Panc1 (cell line): ENCODE data around the gene SORL1. TPM values are rescaled to one million over a fixed set of nuclear protein-coding genes. Genes with fewer than 3 reads are reported as not detected.

Experiments
- ATAC-seq: fragments of 200-7000 bp; cut with Tn5 transposase; 2 replicates; pipeline ENCODE4 v1.9.1; 2020; ENCODE audit warnings: mild to moderate bottlenecking, moderate library complexity
- BruUV-seq: library from RNA; stranded (reverse); fragments of 400-500 nt; replicated peaks from 2 replicates; lab custom pipeline; 2021; lab: Mats Ljungman, UMichigan
- CTCF ChIA-PET: fragments of 300-600 bp; sonication (Branson Sonifier 250); formaldehyde crosslinking; loops from one replicate; lab custom pipeline; 2022; ENCODE audit warnings: antibody characterized with exemption; lab: Charles Lee
- POLR2A ChIA-PET: fragments of 300-600 bp; sonication (Branson Sonifier 250); formaldehyde crosslinking; loops from one replicate; lab custom pipeline; 2022; ENCODE audit warnings: antibody characterized with exemption; lab: Charles Lee
- DNase-seq: peaks from one replicate; pipeline ENCODE4 v3.0.0-alpha.2; 2010; ENCODE audit warnings: low read depth, low spot score
- H3K27ac ChIP-seq: 2 replicates; pipeline ENCODE4 v1.5.1; 2011; ENCODE audit warnings: mild to moderate bottlenecking, low read length, inconsistent platforms
- H3K27me3 ChIP-seq: fragments of 200-500 bp; sonication (Bioruptor generic); 2 replicates; pipeline ENCODE4 v1.6.0; 2014; ENCODE audit warnings: low read length, inconsistent platforms; ENCODE audit not compliant: control insufficient read depth, insufficient read depth
- H3K36me3 ChIP-seq: fragments of 200-500 bp; sonication (Bioruptor generic); 2 replicates; pipeline ENCODE4 v1.5.1; 2014; ENCODE audit warnings: inconsistent platforms, mild to moderate bottlenecking, low read length, moderate library complexity; ENCODE audit not compliant: control insufficient read depth, insufficient read depth
- H3K4me1 ChIP-seq: 2 replicates; pipeline ENCODE4 v1.5.1; 2011; ENCODE audit warnings: inconsistent platforms, mild to moderate bottlenecking, low read length, moderate library complexity; ENCODE audit not compliant: control insufficient read depth, insufficient read depth
- H3K4me3 ChIP-seq, 2 experiments: 2 replicates each; pipeline ENCODE4 v1.5.1; 2011 to 2012; ENCODE audit warnings: low read depth in 2 of 2, low read length in 2 of 2, mild to moderate bottlenecking in 2 of 2, inconsistent platforms in 1 of 2, moderate library complexity in 1 of 2
- H3K9me3 ChIP-seq: fragments of 200-500 bp; sonication (Bioruptor generic); 2 replicates; pipeline ENCODE4 v1.5.1; 2014; ENCODE audit warnings: low read depth, mild to moderate bottlenecking, inconsistent platforms, low read length, moderate library complexity; ENCODE audit not compliant: control insufficient read depth, insufficient read depth
- POLR2AphosphoS5 ChIP-seq: IDR thresholded peaks from 2 replicates; pipeline ENCODE4 v1.6.1; 2012; ENCODE audit warnings: mild to moderate bottlenecking, low read depth, low read length, moderate library complexity
- SIN3A ChIP-seq: IDR thresholded peaks from 2 replicates; pipeline ENCODE4 v1.6.1; 2012; ENCODE audit warnings: low read depth, mild to moderate bottlenecking, low read length, moderate library complexity, borderline replicate concordance; ENCODE audit not compliant: insufficient read depth
- TCF7L2 ChIP-seq: IDR thresholded peaks from 2 replicates; pipeline ENCODE4 v1.6.1; 2011; ENCODE audit warnings: mild to moderate bottlenecking, low read depth, low read length, inconsistent platforms
- in situ Hi-C: cut with HindIII; loops from 2 replicates; pipeline ENCODE4 v1.10.0; 2016; ENCODE audit warnings: low sequenced_read_pairs, low pct_unique_long_range_greater_than_20kb
- intact Hi-C: fragments of 100-400 bp; cut with micrococcal nuclease; formaldehyde crosslinking; loops from one replicate; pipeline ENCODE4 v1.10.0; 2022; ENCODE audit not compliant: unreplicated experiment
- total RNA-seq: library from RNA; stranded (reverse); gene quantifications from one replicate; pipeline ENCODE4 v1.2.1, GENCODE V29; 2021; ENCODE audit not compliant: unreplicated experiment
- TF ChIP-seq, protein P1 (sequence below), 2 experiments: IDR thresholded peaks; 2 replicates each; pipeline ENCODE4 v1.6.1; 2011 to 2012; ENCODE audit warnings: low read depth in 2 of 2, control low read depth in 1 of 2, low read length in 1 of 2, mild to moderate bottlenecking in 1 of 2, moderate library complexity in 1 of 2; ENCODE audit not compliant: insufficient read depth in 1 of 2
- TF ChIP-seq, protein P2 (sequence below): fragments of 450-650 bp; IDR thresholded peaks from 2 replicates; pipeline ENCODE4 v1.5.1; 2017; ENCODE audit warnings: mild to moderate bottlenecking

Gene SORL1
- total RNA-seq, 1 experiment from 2014 or later: 36.3 TPM

DNA sequence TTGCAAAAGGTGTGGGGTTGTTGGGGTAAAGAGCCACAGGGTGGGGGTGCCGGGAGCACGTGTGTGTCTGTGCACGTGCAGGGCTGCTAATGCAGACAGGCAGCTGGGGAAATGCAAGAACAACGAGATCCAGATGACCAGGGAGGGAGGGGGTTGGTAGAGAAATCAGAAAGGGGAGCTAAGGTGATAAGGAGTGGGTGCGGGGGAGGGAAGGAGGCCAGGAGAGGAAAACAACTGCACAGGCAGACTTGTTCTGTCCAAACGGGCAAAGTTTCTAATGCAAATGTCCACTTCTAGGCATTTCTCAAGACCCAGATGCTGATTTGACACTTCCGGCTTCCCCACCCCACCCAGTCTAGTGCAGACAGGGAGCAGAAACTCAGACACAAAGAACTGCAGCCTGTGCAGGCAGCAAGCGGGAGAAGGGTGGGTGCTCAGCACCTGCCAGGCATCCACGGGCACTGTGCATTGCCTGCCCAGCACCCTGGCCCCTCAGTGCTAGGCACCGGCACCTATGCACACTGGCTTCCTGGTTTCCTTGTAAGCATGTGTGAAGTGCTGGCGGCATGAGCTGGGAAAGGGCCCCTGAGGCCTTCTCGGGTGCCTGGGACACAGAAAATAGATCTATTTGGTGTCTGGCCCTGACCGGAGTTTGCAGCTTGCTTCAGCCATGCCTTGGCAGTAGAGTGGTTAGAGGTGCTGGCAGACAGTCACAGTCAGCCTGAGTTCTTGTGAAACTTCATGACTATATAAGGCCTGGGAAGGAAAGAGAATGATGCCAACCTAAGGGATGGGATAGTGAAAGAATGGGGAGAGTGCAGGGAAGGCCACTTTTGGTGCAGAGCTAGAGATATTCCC is 220.7 kb downstream of the SORL1 start:
- no TSS peak for BruUV-seq
- H3K27ac ChIP-seq: no peak overlapping the region
- H3K36me3 ChIP-seq: no peaks in the 10 kb centered on the region
- CTCF ChIA-PET: no interaction called here
- H3K27me3 ChIP-seq: peaks cover 3% of the 10 kb centered on the region; the same call in 1 of the 2 replicates
- in situ Hi-C loops: no loop called here
- no peaks in the 10 kb centered on the region for H3K9me3 ChIP-seq
- intact Hi-C loops: no loop called here
- ATAC-seq (no peak), DNase-seq (no peak)
- POLR2A ChIA-PET: no interaction called here
- no peak overlapping the region for H3K4me3 ChIP-seq
- TF ChIP-seq, protein P1, sequence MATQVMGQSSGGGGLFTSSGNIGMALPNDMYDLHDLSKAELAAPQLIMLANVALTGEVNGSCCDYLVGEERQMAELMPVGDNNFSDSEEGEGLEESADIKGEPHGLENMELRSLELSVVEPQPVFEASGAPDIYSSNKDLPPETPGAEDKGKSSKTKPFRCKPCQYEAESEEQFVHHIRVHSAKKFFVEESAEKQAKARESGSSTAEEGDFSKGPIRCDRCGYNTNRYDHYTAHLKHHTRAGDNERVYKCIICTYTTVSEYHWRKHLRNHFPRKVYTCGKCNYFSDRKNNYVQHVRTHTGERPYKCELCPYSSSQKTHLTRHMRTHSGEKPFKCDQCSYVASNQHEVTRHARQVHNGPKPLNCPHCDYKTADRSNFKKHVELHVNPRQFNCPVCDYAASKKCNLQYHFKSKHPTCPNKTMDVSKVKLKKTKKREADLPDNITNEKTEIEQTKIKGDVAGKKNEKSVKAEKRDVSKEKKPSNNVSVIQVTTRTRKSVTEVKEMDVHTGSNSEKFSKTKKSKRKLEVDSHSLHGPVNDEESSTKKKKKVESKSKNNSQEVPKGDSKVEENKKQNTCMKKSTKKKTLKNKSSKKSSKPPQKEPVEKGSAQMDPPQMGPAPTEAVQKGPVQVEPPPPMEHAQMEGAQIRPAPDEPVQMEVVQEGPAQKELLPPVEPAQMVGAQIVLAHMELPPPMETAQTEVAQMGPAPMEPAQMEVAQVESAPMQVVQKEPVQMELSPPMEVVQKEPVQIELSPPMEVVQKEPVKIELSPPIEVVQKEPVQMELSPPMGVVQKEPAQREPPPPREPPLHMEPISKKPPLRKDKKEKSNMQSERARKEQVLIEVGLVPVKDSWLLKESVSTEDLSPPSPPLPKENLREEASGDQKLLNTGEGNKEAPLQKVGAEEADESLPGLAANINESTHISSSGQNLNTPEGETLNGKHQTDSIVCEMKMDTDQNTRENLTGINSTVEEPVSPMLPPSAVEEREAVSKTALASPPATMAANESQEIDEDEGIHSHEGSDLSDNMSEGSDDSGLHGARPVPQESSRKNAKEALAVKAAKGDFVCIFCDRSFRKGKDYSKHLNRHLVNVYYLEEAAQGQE (IDR thresholded peaks at IDR 0.05; ENCODE audit: insufficient read depth in 1 of 2, low read depth in 2 of 2, low read length in 1 of 2): no peak
- TF ChIP-seq SIN3A (no peak), POLR2AphosphoS5 (no peak)
- H3K4me1 ChIP-seq: no peaks in the 10 kb centered on the region

DNA sequence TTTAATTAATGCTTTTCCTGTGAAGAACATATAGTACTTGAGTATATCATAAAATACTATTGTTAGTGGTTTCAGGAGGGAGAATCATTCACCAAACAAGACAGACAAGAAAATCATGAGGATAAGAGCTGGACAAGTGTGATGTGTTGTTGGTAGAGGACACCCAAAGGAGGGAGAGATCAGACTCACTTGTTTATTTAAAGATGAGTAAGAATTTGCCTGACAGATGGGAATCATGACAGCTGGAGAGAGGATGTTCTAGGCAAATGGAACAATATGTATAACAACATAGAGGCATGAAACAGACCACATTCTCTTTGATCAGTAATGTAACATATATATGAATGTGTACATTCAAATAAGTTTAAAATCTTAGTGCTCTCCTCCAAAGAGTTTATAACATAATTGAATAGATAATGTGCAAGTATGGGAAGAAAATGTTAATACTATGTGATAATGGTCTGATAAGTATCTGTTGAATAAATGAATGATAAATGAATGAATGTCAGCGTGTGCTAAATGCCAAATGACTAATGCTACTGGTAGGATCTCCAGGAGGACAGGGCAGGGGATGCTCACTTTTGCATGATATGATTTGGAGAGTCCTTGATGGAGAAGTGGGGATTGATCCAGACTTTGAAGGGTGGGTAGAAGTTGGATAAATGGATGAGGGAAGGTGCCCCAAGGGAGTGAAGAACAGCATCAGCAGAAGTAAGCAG is 229.6 kb downstream of the SORL1 start:
- in situ Hi-C loops (no loop called here), intact Hi-C loops (no loop called here)
- POLR2A ChIA-PET: no interaction called here
- no peaks in the 10 kb centered on the region for H3K9me3 ChIP-seq
- ATAC-seq (no peak), DNase-seq (no peak)
- no peaks in the 10 kb centered on the region for H3K4me1 ChIP-seq
- BruUV-seq: no TSS peak
- no peak overlapping the region for H3K4me3 ChIP-seq
- H3K27me3 ChIP-seq: peaks cover 3% of the 10 kb centered on the region; the same call in 1 of the 2 replicates
- no peak overlapping the region for H3K27ac ChIP-seq
- CTCF ChIA-PET: no interaction called here
- H3K36me3 ChIP-seq: no peaks in the 10 kb centered on the region
- TF ChIP-seq POLR2AphosphoS5 (no peak), SIN3A (no peak), TCF7L2 (no peak)
- TF ChIP-seq, protein P2, sequence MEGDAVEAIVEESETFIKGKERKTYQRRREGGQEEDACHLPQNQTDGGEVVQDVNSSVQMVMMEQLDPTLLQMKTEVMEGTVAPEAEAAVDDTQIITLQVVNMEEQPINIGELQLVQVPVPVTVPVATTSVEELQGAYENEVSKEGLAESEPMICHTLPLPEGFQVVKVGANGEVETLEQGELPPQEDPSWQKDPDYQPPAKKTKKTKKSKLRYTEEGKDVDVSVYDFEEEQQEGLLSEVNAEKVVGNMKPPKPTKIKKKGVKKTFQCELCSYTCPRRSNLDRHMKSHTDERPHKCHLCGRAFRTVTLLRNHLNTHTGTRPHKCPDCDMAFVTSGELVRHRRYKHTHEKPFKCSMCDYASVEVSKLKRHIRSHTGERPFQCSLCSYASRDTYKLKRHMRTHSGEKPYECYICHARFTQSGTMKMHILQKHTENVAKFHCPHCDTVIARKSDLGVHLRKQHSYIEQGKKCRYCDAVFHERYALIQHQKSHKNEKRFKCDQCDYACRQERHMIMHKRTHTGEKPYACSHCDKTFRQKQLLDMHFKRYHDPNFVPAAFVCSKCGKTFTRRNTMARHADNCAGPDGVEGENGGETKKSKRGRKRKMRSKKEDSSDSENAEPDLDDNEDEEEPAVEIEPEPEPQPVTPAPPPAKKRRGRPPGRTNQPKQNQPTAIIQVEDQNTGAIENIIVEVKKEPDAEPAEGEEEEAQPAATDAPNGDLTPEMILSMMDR: no peak
- TF ChIP-seq, protein P1 (IDR thresholded peaks at IDR 0.05; ENCODE audit: insufficient read depth in 1 of 2, low read depth in 2 of 2, low read length in 1 of 2): no peak

Other genes starting within 250 kb of the SORL1 start
- 54.3 TPM for gene SC5D, start 159.5 kb upstream of the SORL1 start, total RNA-seq